GM18507 (cell line): ENCODE results near the gene TMTC4.
A peak's percentile ranks its signal among the peaks of the same experiment; 100 is the strongest.
"Not testable (repeated sequence)": the region's sequence is repeated elsewhere in the genome, so short reads cannot be mapped to it uniquely, and the experiment has no call there.

ENCODE experiments used
- DNase-seq: peaks from one replicate; pipeline ENCODE4 v3.0.0; 2011; ENCODE audit warnings: low read depth; ENCODE audit not compliant: insufficient read length; ENCODE audit errors: extremely low spot score
- FAIRE-seq: peaks from 2 replicates; lab custom pipeline; 2011; peaks lifted over from hg19 to GRCh38; lab: Jason Lieb, UNC

The TMTC4 gene, protein sequence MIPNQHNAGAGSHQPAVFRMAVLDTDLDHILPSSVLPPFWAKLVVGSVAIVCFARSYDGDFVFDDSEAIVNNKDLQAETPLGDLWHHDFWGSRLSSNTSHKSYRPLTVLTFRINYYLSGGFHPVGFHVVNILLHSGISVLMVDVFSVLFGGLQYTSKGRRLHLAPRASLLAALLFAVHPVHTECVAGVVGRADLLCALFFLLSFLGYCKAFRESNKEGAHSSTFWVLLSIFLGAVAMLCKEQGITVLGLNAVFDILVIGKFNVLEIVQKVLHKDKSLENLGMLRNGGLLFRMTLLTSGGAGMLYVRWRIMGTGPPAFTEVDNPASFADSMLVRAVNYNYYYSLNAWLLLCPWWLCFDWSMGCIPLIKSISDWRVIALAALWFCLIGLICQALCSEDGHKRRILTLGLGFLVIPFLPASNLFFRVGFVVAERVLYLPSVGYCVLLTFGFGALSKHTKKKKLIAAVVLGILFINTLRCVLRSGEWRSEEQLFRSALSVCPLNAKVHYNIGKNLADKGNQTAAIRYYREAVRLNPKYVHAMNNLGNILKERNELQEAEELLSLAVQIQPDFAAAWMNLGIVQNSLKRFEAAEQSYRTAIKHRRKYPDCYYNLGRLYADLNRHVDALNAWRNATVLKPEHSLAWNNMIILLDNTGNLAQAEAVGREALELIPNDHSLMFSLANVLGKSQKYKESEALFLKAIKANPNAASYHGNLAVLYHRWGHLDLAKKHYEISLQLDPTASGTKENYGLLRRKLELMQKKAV

GRCh38 chr13:100674572-100674871, at the start of gene TMTC4:
Gene TMTC4, minus strand, starts transcription at chr13:100674795. Its CDS starts 4,433 bp downstream, at chr13:100670362.
- FAIRE-seq (no peak), DNase-seq (peak; percentile 14)

- FAIRE-seq (no peak), DNase-seq (no peak)
These were observed 47.9 kb upstream of the TMTC4 start for GRCh38 chr13:100722517-100722916.

GRCh38 chr13:100721885-100722512, 47.4 kb upstream of the TMTC4 start:
- FAIRE-seq (peak; percentile 74), DNase-seq (peak; percentile 4)

DNA sequence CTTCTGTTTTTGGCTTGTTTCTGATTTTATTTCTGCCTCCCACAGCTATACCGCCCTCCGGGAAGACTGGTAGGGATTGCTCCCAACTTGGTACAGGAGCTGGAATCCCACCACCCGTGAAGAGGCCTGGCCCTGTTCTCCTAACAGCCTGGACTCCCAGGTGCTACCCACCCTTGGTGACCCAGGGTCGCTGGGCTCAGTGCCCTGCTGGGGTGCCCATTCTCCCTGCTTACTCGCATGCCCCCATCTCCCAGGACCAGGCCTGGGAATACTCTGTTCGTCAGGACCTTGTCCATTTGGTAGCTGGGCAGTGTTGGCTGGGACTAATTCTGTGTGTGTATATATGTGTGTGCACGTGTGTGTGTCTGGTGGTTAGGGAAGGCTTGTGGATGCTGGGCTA, 41.0 kb upstream of the TMTC4 start:
- DNase-seq, result no peak
- FAIRE-seq, result no peak

- DNase-seq (no peak), FAIRE-seq (no peak)
These were observed 39.9 kb upstream of the TMTC4 start for GRCh38 chr13:100714478-100714877.

DNA sequence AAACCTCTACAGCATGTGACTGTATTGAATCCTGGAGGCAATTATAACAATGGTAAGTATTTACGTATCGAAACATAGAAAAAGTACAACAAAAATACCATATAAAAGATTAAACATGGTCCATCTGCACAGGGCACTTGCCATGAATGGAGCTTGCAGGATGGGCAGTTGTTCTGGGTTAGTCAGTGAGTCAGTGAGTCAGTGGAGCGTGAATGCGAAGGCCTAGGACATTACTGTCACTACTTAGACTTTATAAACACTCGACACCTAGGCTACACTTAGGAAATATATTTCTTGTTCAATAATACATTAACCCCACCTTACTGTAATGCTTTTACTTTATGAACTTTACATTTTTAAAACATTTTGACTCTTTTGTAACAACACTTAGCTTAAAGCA, 35.6 kb upstream of the TMTC4 start:
- no peak for FAIRE-seq

DNA sequence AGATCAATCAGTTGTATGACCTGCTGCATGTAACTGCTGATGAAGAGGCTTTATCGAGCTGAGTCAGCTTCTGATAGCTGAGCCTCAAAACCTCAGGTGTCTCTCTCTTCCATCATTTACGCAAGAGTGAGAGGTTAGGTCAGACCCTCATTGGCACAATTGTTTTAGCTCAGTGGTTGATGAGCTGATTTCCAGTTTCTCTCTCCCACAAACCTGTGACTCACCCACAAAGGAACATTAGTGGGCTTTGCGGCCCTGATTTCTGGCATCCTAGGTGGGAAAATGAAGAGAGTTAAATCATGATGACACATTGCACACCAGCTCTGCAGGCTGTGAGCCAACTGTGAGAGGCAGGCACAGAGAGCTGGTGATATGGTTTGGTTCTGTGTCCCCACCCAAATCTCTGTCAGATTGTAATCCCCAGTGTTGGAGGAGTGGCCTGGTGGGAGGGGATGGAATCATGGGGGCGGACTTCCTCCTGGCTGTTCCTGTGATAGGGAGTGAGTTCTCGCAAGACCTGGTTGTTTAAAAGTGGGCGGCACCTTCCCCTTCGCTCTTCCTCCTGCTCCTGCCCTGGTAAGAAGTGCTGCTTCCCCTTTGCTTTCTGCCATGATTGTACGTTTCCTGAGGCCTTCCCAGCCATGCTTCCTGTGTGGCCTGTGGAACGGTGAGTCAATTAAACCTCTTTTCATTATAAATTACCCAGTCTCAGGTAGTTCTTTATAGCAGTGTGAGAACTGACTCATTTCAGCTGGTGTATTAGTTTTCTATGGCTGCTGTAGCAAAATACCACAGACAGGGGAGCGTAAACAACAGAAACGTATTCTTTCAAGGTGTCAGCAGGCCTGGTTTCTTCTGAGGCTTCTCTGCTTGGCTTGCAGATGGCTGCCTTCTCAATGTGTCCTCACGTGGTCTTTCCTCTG, 33.5 kb upstream of the TMTC4 start:
- DNase-seq (no peak), FAIRE-seq (no peak)

More for the DNA sequence above, 35.6 kb upstream of the TMTC4 start:
- DNase-seq, result no peak

DNA sequence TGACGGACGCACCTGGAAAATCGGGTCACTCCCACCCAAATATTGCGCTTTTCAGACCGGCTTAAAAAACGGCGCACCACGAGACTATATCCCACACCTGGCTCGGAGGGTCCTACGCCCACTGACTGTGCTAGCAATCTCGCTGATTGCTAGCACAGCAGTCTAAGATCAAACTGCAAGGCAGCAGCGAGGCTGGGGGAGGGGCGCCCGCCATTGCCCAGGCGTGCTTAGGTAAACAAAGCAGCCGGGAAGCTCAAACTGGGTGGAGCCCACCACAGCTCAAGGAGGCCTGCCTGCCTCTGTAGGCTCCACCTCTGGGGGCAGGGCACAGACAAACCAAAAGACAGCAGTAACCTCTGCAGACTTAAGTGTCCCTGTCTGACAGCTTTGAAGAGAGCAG, 23.7 kb upstream of the TMTC4 start:
- FAIRE-seq, DNase-seq: not testable (repeated sequence)

DNA sequence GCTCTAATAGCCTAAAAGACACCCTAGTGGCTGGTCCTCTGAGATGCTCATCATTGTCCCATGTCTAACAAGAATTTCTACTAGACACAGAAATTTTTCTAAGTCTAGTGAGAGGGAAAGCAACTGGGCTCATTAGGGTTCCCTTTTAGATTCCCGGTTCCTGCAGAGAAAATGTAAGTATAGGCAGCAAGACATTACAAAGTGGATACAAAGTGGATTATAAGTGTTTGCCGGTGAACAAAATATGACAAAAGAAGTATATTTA, 20.8 kb upstream of the TMTC4 start:
- no peak for FAIRE-seq
- DNase-seq, result no peak

- no peak for FAIRE-seq
- no peak for DNase-seq
These were observed 20.3 kb upstream of the TMTC4 start for GRCh38 chr13:100694722-100695508.

- DNase-seq (no peak), FAIRE-seq (no peak)
These were observed 14.6 kb upstream of the TMTC4 start for GRCh38 chr13:100689191-100689590.

GRCh38 chr13:100680131-100680530, 5.5 kb upstream of the TMTC4 start:
- no peak for FAIRE-seq
- DNase-seq, result no peak

DNA sequence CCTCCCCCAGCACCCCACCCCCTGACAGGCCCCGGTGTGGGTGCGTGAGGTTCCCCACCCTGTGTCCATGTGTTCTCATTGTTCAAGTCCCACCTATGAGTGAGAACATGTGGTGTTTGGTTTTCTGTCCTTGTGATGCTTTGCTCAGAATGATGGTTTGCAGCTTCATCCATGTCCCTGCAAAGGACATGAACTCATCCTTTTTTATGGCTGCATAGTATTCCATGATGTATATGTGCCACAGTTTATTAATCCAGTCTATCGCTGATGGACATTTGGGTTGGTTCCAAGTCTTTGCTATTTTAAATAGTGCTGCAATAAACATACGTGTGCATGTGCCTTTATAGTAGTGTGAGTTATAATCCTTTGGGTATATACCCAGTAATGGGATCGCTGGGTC, 2.5 kb upstream of the TMTC4 start:
- not testable (repeated sequence) for FAIRE-seq

GRCh38 chr13:100675661-100676129, 1.1 kb upstream of the TMTC4 start:
- DNase-seq (no peak), FAIRE-seq (no peak)

More for the DNA sequence above, 2.5 kb upstream of the TMTC4 start:
- not testable (repeated sequence) for DNase-seq

- peak; percentile 99 for DNase-seq
- FAIRE-seq, result peak; percentile 97
These were observed 471 bp upstream of the TMTC4 start for GRCh38 chr13:100674872-100675660.

DNA sequence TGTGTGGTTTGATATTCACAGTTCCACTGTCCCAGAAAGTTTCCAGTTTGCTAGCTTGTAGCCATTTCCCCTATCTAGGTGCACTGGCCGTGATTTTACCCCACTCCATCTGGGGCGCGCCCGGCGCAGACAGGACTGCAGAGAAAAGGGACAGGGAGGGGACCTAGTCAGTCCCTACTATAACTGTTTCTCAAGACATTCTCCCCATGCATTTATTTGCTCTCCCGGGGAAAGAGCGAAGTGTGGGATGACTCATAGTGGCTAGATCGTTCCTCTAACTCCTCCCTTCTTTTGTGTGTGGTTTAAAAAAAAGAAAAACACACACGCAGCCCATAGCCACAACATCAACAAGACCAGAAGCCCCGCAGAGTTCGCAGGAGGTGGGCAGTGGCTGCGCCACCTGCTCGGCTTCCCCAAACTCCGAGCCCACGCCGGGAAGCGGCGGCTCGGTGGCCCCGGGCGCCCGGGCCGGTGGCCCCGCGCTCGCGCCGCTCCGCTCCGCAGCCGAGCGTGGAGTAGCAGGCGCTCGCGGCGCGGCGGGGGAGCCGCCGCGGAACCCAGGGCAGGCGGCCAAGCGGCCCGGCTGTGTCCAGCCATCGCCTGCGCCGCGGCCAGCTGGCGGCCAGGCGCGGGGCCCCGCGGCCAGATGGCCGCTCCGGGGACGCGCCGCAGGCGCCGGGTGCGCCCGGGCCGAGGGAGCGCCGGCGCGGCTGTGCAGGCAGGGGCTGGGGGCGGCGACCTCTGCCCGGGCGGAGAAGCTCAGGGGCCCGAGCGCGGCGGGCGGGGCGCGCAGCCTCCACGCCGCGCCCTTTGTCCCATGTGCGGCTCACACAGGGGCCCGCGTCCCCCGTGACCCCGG, 653 bp downstream of the TMTC4 start:
- DNase-seq, result peak; percentile 28
- no peak for FAIRE-seq

- no peak for FAIRE-seq
These were observed 1.3 kb downstream of the TMTC4 start for GRCh38 chr13:100673376-100673712.

More at GRCh38 chr13:100673376-100673712, 1.3 kb downstream of the TMTC4 start:
- DNase-seq, result no peak
